Measurements from ENCODE around the gene UBE2I. TPM values are rescaled to one million over a fixed set of nuclear protein-coding genes. Genes with fewer than 3 reads are reported as not detected.

UBE2I gene
- total RNA-seq, 3 donors from 2014 or later = 52.5 to 67.8 (median 62.2) TPM

- intact Hi-C loops (cut with DNase I; ENCODE audit: low total_unique reads) = no loop called here
- TF ChIP-seq POLR2A (IDR thresholded peaks at IDR 0.05) (no peak), POLR2AphosphoS5 (IDR thresholded peaks at IDR 0.05) (no peak), CTCF (IDR thresholded peaks at IDR 0.05) (no peak)
- DNase-seq (ENCODE audit: low spot score in 2 of 2) = peak; percentile 98 to 99
- H3K36me3 ChIP-seq = no peaks in the 10 kb centered on the region
- H3K27ac ChIP-seq = no peak overlapping the region
- no peaks in the 10 kb centered on the region for H3K9me3 ChIP-seq
- peak overlapping the region in 2 of 3 donors; percentile 39 to 44 for H3K4me3 ChIP-seq
- no peaks in the 10 kb centered on the region for H3K27me3 ChIP-seq
- peaks cover 0 to 4% of the 10 kb centered on the region in 2 donors for H3K4me1 ChIP-seq
Measured at GRCh38 chr16:1342526-1343427, 33.3 kb downstream of the UBE2I start.

GRCh38 chr16:1343428-1344242 is 34.2 kb downstream of the UBE2I start:
- TF ChIP-seq POLR2A (IDR thresholded peaks at IDR 0.05) (no peak), POLR2AphosphoS5 (IDR thresholded peaks at IDR 0.05) (no peak), CTCF (IDR thresholded peaks at IDR 0.05) (no peak)

GRCh38 chr16:1344499-1344898 is 35.1 kb downstream of the UBE2I start:
- H3K27ac ChIP-seq = no peak overlapping the region
- intact Hi-C loops (cut with DNase I; ENCODE audit: low total_unique reads) = no loop called here
- H3K4me3 ChIP-seq = no peak overlapping the region
- H3K36me3 ChIP-seq = no peaks in the 10 kb centered on the region
- no peaks in the 10 kb centered on the region for H3K27me3 ChIP-seq
- H3K9me3 ChIP-seq = no peaks in the 10 kb centered on the region
- DNase-seq (ENCODE audit: low spot score in 2 of 2) = no peak
- no peak for TF ChIP-seq CTCF (IDR thresholded peaks at IDR 0.05)
- TF ChIP-seq POLR2A (IDR thresholded peaks at IDR 0.05) = no peak
- no peak for TF ChIP-seq POLR2AphosphoS5 (IDR thresholded peaks at IDR 0.05)
- H3K4me1 ChIP-seq = peaks cover 0 to 4% of the 10 kb centered on the region in 2 donors

More at GRCh38 chr16:1343428-1344242, 34.2 kb downstream of the UBE2I start:
- Histone ChIP-seq H3K27ac (no peak overlapping the region), H3K36me3 (no peaks in the 10 kb centered on the region), H3K9me3 (no peaks in the 10 kb centered on the region), H3K27me3 (no peaks in the 10 kb centered on the region), H3K4me1 (peaks cover 0 to 4% of the 10 kb centered on the region in 2 donors), H3K4me3 (peak overlapping the region in 2 of 3 donors; percentile 39 to 44)
- intact Hi-C loops (cut with DNase I; ENCODE audit: low total_unique reads) = no loop called here
- no peak for DNase-seq (ENCODE audit: low spot score in 2 of 2)

GRCh38 chr16:1345087-1345486 is 35.7 kb downstream of the UBE2I start:
- no peak for DNase-seq (ENCODE audit: low spot score in 2 of 2)
- no peak for TF ChIP-seq POLR2AphosphoS5 (IDR thresholded peaks at IDR 0.05)
- TF ChIP-seq CTCF (IDR thresholded peaks at IDR 0.05) = no peak
- no peak for TF ChIP-seq POLR2A (IDR thresholded peaks at IDR 0.05)
- intact Hi-C loops (cut with DNase I; ENCODE audit: low total_unique reads) = no loop called here
- no peak overlapping the region for H3K27ac ChIP-seq
- H3K27me3 ChIP-seq = no peaks in the 10 kb centered on the region
- peaks cover 0 to 4% of the 10 kb centered on the region in 2 donors for H3K4me1 ChIP-seq
- no peaks in the 10 kb centered on the region for H3K9me3 ChIP-seq
- H3K36me3 ChIP-seq = no peaks in the 10 kb centered on the region
- H3K4me3 ChIP-seq = no peak overlapping the region
